NCI-H2196 (cell line): Measurements from ENCODE around the gene TRDN.

Source experiments
- DNase-seq: peaks from one replicate; lab custom pipeline; 2025; ENCODE audit not compliant: unreplicated experiment; lab: John Stamatoyannopoulos, UW

Gene TRDN

GRCh38 chr6:123201869-123202372, 434.8 kb downstream of the TRDN start:
- DNase-seq = no peak

- DNase-seq = no peak
Observed at GRCh38 chr6:123193298-123193697, 443.5 kb downstream of the TRDN start.

GRCh38 chr6:123189816-123190215, 446.9 kb downstream of the TRDN start:
- no peak for DNase-seq

GRCh38 chr6:123182998-123183397, 453.8 kb downstream of the TRDN start:
- no peak for DNase-seq

- DNase-seq = no peak
Observed at GRCh38 chr6:123176706-123177105, 460.0 kb downstream of the TRDN start.

GRCh38 chr6:123171341-123172115, 465.2 kb downstream of the TRDN start:
- DNase-seq = no peak

- DNase-seq = no peak
Observed at GRCh38 chr6:123169774-123170095, 467.0 kb downstream of the TRDN start.

GRCh38 chr6:123168892-123169773, 467.6 kb downstream of the TRDN start:
- DNase-seq = no peak

GRCh38 chr6:123168466-123168865, 468.3 kb downstream of the TRDN start:
- no peak for DNase-seq
